Measurements from ENCODE around the gene MPZL1. TPM values are rescaled to one million over a fixed set of nuclear protein-coding genes. Genes with fewer than 3 reads are reported as not detected.
"Not testable (repeated sequence)": the region's sequence is repeated elsewhere in the genome, so short reads cannot be mapped to it uniquely, and the experiment has no call there.

MPZL1 gene
- total and polyA plus RNA-seq, 4 experiments from 2014 or later = 5.4 to 15.8 (median 7.9) TPM

GRCh38 chr1:167719715-167720421 lies 1.9 kb upstream of the MPZL1 start:
- Mint-ChIP-seq H3K27ac (peak overlapping the region in 4 of 7 donors; percentile 4 to 75 (median 34)), H3K4me3 (peak overlapping the region in 6 of 8 donors; percentile 21 to 98 (median 70)), H3K36me3 (peaks cover 0 to 11% of the 10 kb centered on the region in 2 donors), H3K4me1 (peaks cover 28 to 63% (median 44%) of the 10 kb centered on the region in 4 donors)
- peaks cover 38% of the 10 kb centered on the region for H3K4me1 ChIP-seq (ENCODE audit: insufficient read depth, low read length)
- H3K9me3 ChIP-seq (ENCODE audit: control insufficient read depth in 1 of 2, low read length in 2 of 2); H3K27me3 Mint-ChIP-seq; H3K27ac ChIP-seq (ENCODE audit: low read depth, low read length); H3K4me3 ChIP-seq (ENCODE audit: low read length in 2 of 2); H3K36me3 ChIP-seq (ENCODE audit: insufficient read depth, low read length); H3K27me3 ChIP-seq (ENCODE audit: insufficient read depth, low read length); POLR2A ChIA-PET (ENCODE audit: partially characterized antibody); DNase-seq; CTCF ChIA-PET (ENCODE audit: partially characterized antibody); H3K9me3 Mint-ChIP-seq: not testable (repeated sequence)
- intact Hi-C loops (cut with micrococcal nuclease) = loop anchor here (10.0 kb wide), 2 partner anchors 365 to 1645 kb away; partner anchors contain the start of genes BLZF1 and NME7

GRCh38 chr1:167720965-167721616 lies 691 bp upstream of the MPZL1 start:
- DNase-seq = no peak
- Mint-ChIP-seq H3K4me1 (peaks cover 26 to 51% (median 40%) of the 10 kb centered on the region in 4 donors), H3K27me3 (no peaks in the 10 kb centered on the region), H3K36me3 (peaks cover 0 to 1% of the 10 kb centered on the region in 2 donors), H3K4me3 (peak overlapping the region; percentile 87 to 98 (median 94)), H3K27ac (peak overlapping the region; percentile 52 to 97 (median 85)), H3K9me3 (no peaks in the 10 kb centered on the region)
- Histone ChIP-seq H3K4me1 (ENCODE audit: insufficient read depth, low read length) (peaks cover 30% of the 10 kb centered on the region), H3K36me3 (ENCODE audit: insufficient read depth, low read length) (no peaks in the 10 kb centered on the region), H3K4me3 (ENCODE audit: low read length in 2 of 2) (peak overlapping the region in 1 of 2 donors; percentile 66), H3K27ac (ENCODE audit: low read depth, low read length) (peak overlapping the region; percentile 44), H3K9me3 (ENCODE audit: control insufficient read depth in 1 of 2, low read length in 2 of 2) (no peaks in the 10 kb centered on the region), H3K27me3 (ENCODE audit: insufficient read depth, low read length) (no peaks in the 10 kb centered on the region)
- intact Hi-C loops (cut with micrococcal nuclease) = no loop called here
- ChIA-PET CTCF (ENCODE audit: partially characterized antibody) (interaction anchor here (1.4 kb wide), 1 partner anchor 83 kb away, joined by 4 read pairs; no protein-coding TSS in a partner anchor), POLR2A (ENCODE audit: partially characterized antibody) (interaction anchor here (1.0 kb wide), 1 partner anchor 8 kb away, joined by 5 read pairs; no protein-coding TSS in a partner anchor)

- Mint-ChIP-seq H3K4me1 (peaks cover 22 to 47% (median 36%) of the 10 kb centered on the region in 4 donors), H3K4me3 (peak overlapping the region; percentile 79 to 98 (median 92)), H3K27me3 (no peaks in the 10 kb centered on the region), H3K27ac (peak overlapping the region in 6 of 7 donors; percentile 52 to 76 (median 66)), H3K9me3 (no peaks in the 10 kb centered on the region), H3K36me3 (peaks cover 0 to 1% of the 10 kb centered on the region in 2 donors)
- no peaks in the 10 kb centered on the region for H3K36me3 ChIP-seq (ENCODE audit: insufficient read depth, low read length)
- intact Hi-C loops (cut with micrococcal nuclease) = no loop called here
- H3K27ac ChIP-seq (ENCODE audit: low read depth, low read length) = peak overlapping the region; percentile 44
- ChIA-PET POLR2A (ENCODE audit: partially characterized antibody) (interaction anchor here (0.6 to 1.0 kb wide), 2 partner anchors 9 to 91 kb away, joined by 4 to 5 read pairs; no protein-coding TSS in a partner anchor), CTCF (ENCODE audit: partially characterized antibody) (interaction anchor here (0.9 to 1.4 kb wide), 2 partner anchors 11 to 82 kb away, joined by 3 to 4 read pairs; no protein-coding TSS in a partner anchor)
- no peaks in the 10 kb centered on the region for H3K27me3 ChIP-seq (ENCODE audit: insufficient read depth, low read length)
- peak overlapping the region; percentile 57 to 66 for H3K4me3 ChIP-seq (ENCODE audit: low read length in 2 of 2)
- peaks cover 25% of the 10 kb centered on the region for H3K4me1 ChIP-seq (ENCODE audit: insufficient read depth, low read length)
- no peaks in the 10 kb centered on the region for H3K9me3 ChIP-seq (ENCODE audit: control insufficient read depth in 1 of 2, low read length in 2 of 2)
- DNase-seq = peak in 3 of 5 donors; percentile 18 to 44 (median 25)
Observed at GRCh38 chr1:167722152-167722869, 529 bp downstream of the MPZL1 start.

- POLR2A ChIA-PET (ENCODE audit: partially characterized antibody) = no interaction called here
- Histone ChIP-seq H3K36me3 (ENCODE audit: insufficient read depth, low read length) (no peaks in the 10 kb centered on the region), H3K4me3 (ENCODE audit: low read length in 2 of 2) (peak overlapping the region; percentile 57 to 66), H3K4me1 (ENCODE audit: insufficient read depth, low read length) (peaks cover 25% of the 10 kb centered on the region), H3K27me3 (ENCODE audit: insufficient read depth, low read length) (no peaks in the 10 kb centered on the region), H3K27ac (ENCODE audit: low read depth, low read length) (no peak overlapping the region), H3K9me3 (ENCODE audit: control insufficient read depth in 1 of 2, low read length in 2 of 2) (no peaks in the 10 kb centered on the region)
- H3K4me1 Mint-ChIP-seq = peaks cover 21 to 46% (median 36%) of the 10 kb centered on the region in 4 donors
- H3K9me3 Mint-ChIP-seq = no peaks in the 10 kb centered on the region
- H3K27ac Mint-ChIP-seq = peak overlapping the region in 5 of 7 donors; percentile 22 to 76 (median 69)
- no peaks in the 10 kb centered on the region for H3K27me3 Mint-ChIP-seq
- CTCF ChIA-PET (ENCODE audit: partially characterized antibody) = interaction anchor here (0.9 to 1.4 kb wide), 2 partner anchors 10 to 82 kb away, joined by 3 to 4 read pairs; no protein-coding TSS in a partner anchor
- peaks cover 0 to 1% of the 10 kb centered on the region in 2 donors for H3K36me3 Mint-ChIP-seq
- peak overlapping the region; percentile 79 to 98 (median 91) for H3K4me3 Mint-ChIP-seq
- intact Hi-C loops (cut with micrococcal nuclease) = no loop called here
- DNase-seq = no peak
Observed at GRCh38 chr1:167722870-167723251, 1.1 kb downstream of the MPZL1 start.

- Mint-ChIP-seq H3K27me3 (no peaks in the 10 kb centered on the region), H3K9me3 (no peaks in the 10 kb centered on the region), H3K36me3 (peaks cover 0 to 1% of the 10 kb centered on the region in 2 donors), H3K4me3 (peak overlapping the region in 4 of 8 donors; percentile 5 to 87 (median 18)), H3K27ac (peak overlapping the region in 2 of 7 donors; percentile 26 to 59), H3K4me1 (peaks cover 21 to 46% (median 35%) of the 10 kb centered on the region in 4 donors)
- Histone ChIP-seq H3K27me3 (ENCODE audit: insufficient read depth, low read length) (no peaks in the 10 kb centered on the region), H3K36me3 (ENCODE audit: insufficient read depth, low read length) (no peaks in the 10 kb centered on the region), H3K4me3 (ENCODE audit: low read length in 2 of 2) (no peak overlapping the region), H3K27ac (ENCODE audit: low read depth, low read length) (no peak overlapping the region), H3K9me3 (ENCODE audit: control insufficient read depth in 1 of 2, low read length in 2 of 2) (no peaks in the 10 kb centered on the region), H3K4me1 (ENCODE audit: insufficient read depth, low read length) (peaks cover 25% of the 10 kb centered on the region)
- no peak for DNase-seq
- intact Hi-C loops (cut with micrococcal nuclease) = no loop called here
- ChIA-PET CTCF (ENCODE audit: partially characterized antibody) (interaction anchor here (1.3 kb wide), 1 partner anchor 9 kb away, joined by 7 read pairs; no protein-coding TSS in a partner anchor), POLR2A (ENCODE audit: partially characterized antibody) (interaction anchor here (1.4 kb wide), 1 partner anchor 9 kb away, joined by 5 read pairs; no protein-coding TSS in a partner anchor)
Observed at GRCh38 chr1:167723707-167724323, 2.0 kb downstream of the MPZL1 start.

- H3K4me1 ChIP-seq (ENCODE audit: insufficient read depth, low read length) = peaks cover 16% of the 10 kb centered on the region
- H3K36me3 ChIP-seq (ENCODE audit: insufficient read depth, low read length) = no peaks in the 10 kb centered on the region
- no peak for DNase-seq
- no peaks in the 10 kb centered on the region for H3K27me3 ChIP-seq (ENCODE audit: insufficient read depth, low read length)
- Mint-ChIP-seq H3K4me3 (no peak overlapping the region), H3K27ac (no peak overlapping the region), H3K9me3 (no peaks in the 10 kb centered on the region), H3K4me1 (peaks cover 12 to 27% (median 20%) of the 10 kb centered on the region in 4 donors), H3K27me3 (no peaks in the 10 kb centered on the region), H3K36me3 (peaks cover 1 to 4% of the 10 kb centered on the region in 2 donors)
- ChIA-PET CTCF (ENCODE audit: partially characterized antibody) (interaction anchor here (0.9 kb wide), 1 partner anchor 8 kb away, joined by 3 read pairs; no protein-coding TSS in a partner anchor), POLR2A (ENCODE audit: partially characterized antibody) (no interaction called here)
- H3K27ac ChIP-seq (ENCODE audit: low read depth, low read length) = no peak overlapping the region
- no peaks in the 10 kb centered on the region for H3K9me3 ChIP-seq (ENCODE audit: control insufficient read depth in 1 of 2, low read length in 2 of 2)
- no peak overlapping the region for H3K4me3 ChIP-seq (ENCODE audit: low read length in 2 of 2)
- intact Hi-C loops (cut with micrococcal nuclease) = no loop called here
Observed at GRCh38 chr1:167726008-167726407, 4.2 kb downstream of the MPZL1 start.
